Mucosa of rectum (tissue), 2 donors: Measurements from ENCODE around the gene TAF5L.

ENCODE experiments used
- H3K27ac ChIP-seq, 2 donors: one replicate each; pipeline ENCODE4 v1.7.0; 2013; ENCODE audit warnings: inconsistent platforms in 2 of 2, low read depth in 2 of 2, low read length in 2 of 2
- H3K27me3 ChIP-seq, 2 donors: one replicate each; pipeline ENCODE4 v1.7.0; 2013; ENCODE audit warnings: low read length in 2 of 2; ENCODE audit not compliant: control insufficient read depth in 2 of 2, insufficient read depth in 2 of 2
- H3K36me3 ChIP-seq, 2 donors: one replicate each; pipeline ENCODE4 v1.7.0; 2013; ENCODE audit warnings: low read length in 2 of 2; ENCODE audit not compliant: control insufficient read depth in 2 of 2, insufficient read depth in 2 of 2
- H3K4me1 ChIP-seq, 2 donors: one replicate each; pipeline ENCODE4 v1.7.0; 2013; ENCODE audit warnings: low read length in 2 of 2, mild to moderate bottlenecking in 1 of 2; ENCODE audit not compliant: control insufficient read depth in 2 of 2, insufficient read depth in 2 of 2
- H3K4me3 ChIP-seq, 2 donors: one replicate each; pipeline ENCODE4 v1.7.0; 2013; ENCODE audit warnings: low read length in 2 of 2
- H3K9ac ChIP-seq, 2 donors: one replicate each; pipeline ENCODE4 v1.7.0; 2013; ENCODE audit warnings: low read length in 2 of 2, low read depth in 1 of 2, mild to moderate bottlenecking in 1 of 2
- H3K9me3 ChIP-seq, 2 donors: one replicate each; pipeline ENCODE4 v1.7.0; 2013; ENCODE audit warnings: low read length in 2 of 2; ENCODE audit not compliant: control insufficient read depth in 2 of 2
- donor health status: healthy.
- donor health status: Normal muscosa, but diverticular disease.

Gene TAF5L

GRCh38 chr1:229625915-229626831, at the start of gene TAF5L, which contains the start of gene URB2:
TAF5L (minus strand) TSS chr1:229626122; CDS start chr1:229614482, 11,640 bp downstream.
URB2 (plus strand) TSS chr1:229626247; CDS start chr1:229627634, 1,387 bp downstream.
- Histone ChIP-seq H3K4me1 (peaks cover 9 to 18% of the 10 kb centered on the region in 2 donors), H3K4me3 (peak within 1 kb of the TSS; percentile 83 to 94), H3K27ac (peak within 1 kb of the TSS; percentile 78 to 83), H3K9me3 (no peaks in the 10 kb centered on the region), H3K9ac (peak within 1 kb of the TSS; percentile 72 to 73), H3K36me3 (no peaks in the 10 kb centered on the region), H3K27me3 (no peaks in the 10 kb centered on the region)

DNA sequence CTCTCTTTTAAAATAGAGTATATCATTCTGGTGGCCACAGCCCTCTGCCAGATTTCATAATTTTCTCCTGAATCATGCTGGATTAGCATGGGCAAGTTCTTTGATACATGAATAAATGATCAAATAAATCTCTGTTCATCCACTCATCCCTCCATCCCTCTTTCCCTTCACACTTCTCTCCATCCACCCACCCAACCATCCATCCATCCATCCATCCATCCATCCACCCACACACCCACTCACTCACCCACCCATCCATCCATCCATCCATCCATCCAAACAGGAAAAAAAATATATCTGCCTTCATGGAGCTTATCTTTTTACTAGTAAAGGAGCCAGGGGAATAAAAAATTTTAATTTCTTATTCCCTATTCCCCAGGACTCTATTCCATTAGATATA, 49.5 kb upstream of the TAF5L start:
- no peak overlapping the region for H3K4me3 ChIP-seq
- no peaks in the 10 kb centered on the region for H3K9me3 ChIP-seq
- no peaks in the 10 kb centered on the region for H3K4me1 ChIP-seq

DNA sequence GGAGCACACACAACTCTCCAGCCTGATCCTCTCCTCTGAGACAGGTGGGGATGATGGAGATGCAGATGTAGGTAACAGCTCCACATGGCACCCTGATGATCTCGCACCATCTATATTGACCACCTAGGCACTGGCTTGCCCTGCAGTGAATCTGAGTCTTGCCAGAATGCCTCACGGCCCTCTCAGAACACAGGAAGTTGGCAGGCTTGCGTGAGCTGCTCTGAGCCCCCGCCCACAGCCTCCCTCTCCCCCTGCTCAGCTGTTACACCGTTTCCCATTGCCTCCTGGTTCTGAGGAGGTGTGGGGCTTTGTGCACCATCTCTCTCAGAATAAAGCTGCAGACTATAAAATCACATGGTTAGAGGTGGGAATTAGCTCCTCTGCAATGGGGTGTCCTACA, 48.1 kb upstream of the TAF5L start:
- H3K9me3 ChIP-seq = no peaks in the 10 kb centered on the region
- H3K27me3 ChIP-seq = no peaks in the 10 kb centered on the region
- no peak overlapping the region for H3K27ac ChIP-seq
- no peaks in the 10 kb centered on the region for H3K36me3 ChIP-seq
- no peaks in the 10 kb centered on the region for H3K4me1 ChIP-seq
- H3K4me3 ChIP-seq = no peak overlapping the region
- H3K9ac ChIP-seq = no peak overlapping the region

More for the DNA sequence above, 49.5 kb upstream of the TAF5L start:
- no peak overlapping the region for H3K27ac ChIP-seq
- no peak overlapping the region for H3K9ac ChIP-seq
- H3K27me3 ChIP-seq = no peaks in the 10 kb centered on the region
- H3K36me3 ChIP-seq = no peaks in the 10 kb centered on the region

GRCh38 chr1:229672246-229672645, 46.3 kb upstream of the TAF5L start:
- H3K9ac ChIP-seq = no peak overlapping the region
- no peaks in the 10 kb centered on the region for H3K4me1 ChIP-seq
- no peak overlapping the region for H3K27ac ChIP-seq
- no peaks in the 10 kb centered on the region for H3K36me3 ChIP-seq
- no peaks in the 10 kb centered on the region for H3K27me3 ChIP-seq
- H3K9me3 ChIP-seq = no peaks in the 10 kb centered on the region
- H3K4me3 ChIP-seq = no peak overlapping the region

DNA sequence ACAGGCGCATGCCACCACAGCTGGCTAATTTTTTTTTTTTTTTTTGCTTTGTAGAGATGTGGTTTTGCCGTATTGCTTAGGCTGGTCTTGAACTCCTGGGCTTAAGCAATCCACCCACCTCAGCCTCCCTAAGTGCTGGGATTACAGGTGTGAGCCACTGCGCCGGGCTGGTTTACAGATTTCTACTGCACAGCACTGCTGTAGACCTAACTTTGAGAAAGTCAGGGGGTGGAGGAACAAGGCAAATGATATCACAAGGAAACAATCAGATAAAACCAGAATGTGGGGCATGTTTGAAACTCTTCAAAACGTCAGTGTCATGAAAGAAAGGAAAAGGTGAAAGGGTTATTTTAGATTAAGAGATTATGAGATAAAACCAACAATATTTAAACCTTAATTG, 45.4 kb upstream of the TAF5L start:
- H3K36me3 ChIP-seq = no peaks in the 10 kb centered on the region
- no peak overlapping the region for H3K4me3 ChIP-seq
- H3K27me3 ChIP-seq = no peaks in the 10 kb centered on the region
- H3K9me3 ChIP-seq = no peaks in the 10 kb centered on the region
- H3K9ac ChIP-seq = no peak overlapping the region
- no peak overlapping the region for H3K27ac ChIP-seq
- H3K4me1 ChIP-seq = no peaks in the 10 kb centered on the region

DNA sequence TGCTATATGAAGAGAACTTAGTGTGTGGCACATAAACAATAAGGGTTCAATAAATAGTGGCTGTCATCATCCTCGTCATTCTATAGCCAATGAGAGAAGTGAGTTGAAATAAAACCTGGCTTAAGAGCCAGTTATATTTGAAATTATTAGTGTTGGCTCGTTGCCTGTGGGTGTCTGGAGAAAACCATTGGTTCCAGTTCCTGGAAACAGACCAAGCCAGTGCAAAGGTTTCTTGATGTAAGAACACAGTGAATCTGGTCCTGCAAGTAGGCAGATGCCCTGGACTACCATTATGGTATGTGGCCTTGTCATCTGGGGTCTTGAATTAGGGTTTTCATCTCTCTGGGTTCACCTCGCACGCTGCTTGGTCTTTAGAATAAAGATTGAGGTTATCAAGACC, 43.4 kb upstream of the TAF5L start:
- Histone ChIP-seq H3K9ac (no peak overlapping the region), H3K27me3 (no peaks in the 10 kb centered on the region), H3K9me3 (no peaks in the 10 kb centered on the region), H3K27ac (no peak overlapping the region), H3K4me1 (no peaks in the 10 kb centered on the region), H3K36me3 (no peaks in the 10 kb centered on the region), H3K4me3 (no peak overlapping the region)

DNA sequence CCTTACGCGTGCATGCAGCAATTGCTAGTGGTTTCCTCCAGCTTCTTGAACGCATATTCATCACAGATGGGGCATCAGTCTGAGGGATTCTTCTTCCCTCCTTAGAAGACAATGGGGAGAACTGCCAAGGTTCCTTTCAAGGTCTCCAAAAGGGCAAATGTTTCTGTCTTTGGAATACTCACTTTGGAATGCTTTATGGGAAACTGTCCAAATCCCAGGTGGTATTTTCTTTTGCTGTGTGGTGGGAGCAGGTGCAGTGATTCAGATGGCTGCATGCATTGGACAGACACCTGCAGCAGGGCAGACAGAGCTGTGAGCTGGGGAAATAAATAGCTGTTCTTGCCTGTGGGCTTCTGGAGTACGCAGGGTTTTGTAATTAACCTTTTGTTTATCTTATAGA, 40.7 kb upstream of the TAF5L start:
- Histone ChIP-seq H3K4me3 (no peak overlapping the region), H3K27me3 (no peaks in the 10 kb centered on the region), H3K9ac (no peak overlapping the region), H3K36me3 (no peaks in the 10 kb centered on the region), H3K4me1 (no peaks in the 10 kb centered on the region), H3K27ac (no peak overlapping the region), H3K9me3 (no peaks in the 10 kb centered on the region)

DNA sequence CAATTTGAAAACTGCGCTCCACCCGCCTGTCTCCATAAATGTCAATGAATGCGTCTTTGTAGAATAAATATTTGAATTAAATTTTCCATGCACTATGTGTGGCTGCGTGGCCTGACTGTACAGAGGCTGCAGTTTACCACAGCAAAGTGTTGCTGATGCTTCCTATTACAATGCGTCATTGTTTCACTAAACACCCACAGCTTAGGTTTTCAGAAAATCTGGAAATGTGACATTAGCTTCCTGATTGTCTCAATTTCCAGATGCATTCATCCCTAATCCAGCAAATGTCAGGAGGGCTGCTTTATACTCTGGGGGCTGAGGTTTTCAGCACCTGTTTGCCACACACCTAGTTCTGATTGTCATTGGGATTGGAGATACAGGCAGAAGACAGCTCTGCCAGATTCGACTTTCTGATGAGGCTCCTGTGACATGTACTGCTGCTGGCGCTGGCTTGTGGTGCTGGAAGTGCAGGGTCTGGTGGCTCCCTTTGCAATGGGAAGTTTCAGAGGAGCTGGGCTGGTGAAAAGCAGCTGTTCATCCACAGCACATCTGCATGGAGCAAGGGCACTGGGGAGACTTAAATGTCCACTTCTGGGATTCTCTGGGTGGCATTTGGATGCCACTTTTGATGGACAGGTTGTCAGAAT, 40.1 kb upstream of the TAF5L start:
- Histone ChIP-seq H3K9me3 (no peaks in the 10 kb centered on the region), H3K27ac (no peak overlapping the region), H3K4me1 (no peaks in the 10 kb centered on the region), H3K36me3 (no peaks in the 10 kb centered on the region), H3K27me3 (no peaks in the 10 kb centered on the region), H3K4me3 (no peak overlapping the region), H3K9ac (no peak overlapping the region)

- H3K9ac ChIP-seq = no peak overlapping the region
- no peaks in the 10 kb centered on the region for H3K4me1 ChIP-seq
- no peaks in the 10 kb centered on the region for H3K27me3 ChIP-seq
- no peak overlapping the region for H3K27ac ChIP-seq
- no peak overlapping the region for H3K4me3 ChIP-seq
- H3K36me3 ChIP-seq = peaks cover 0 to 2% of the 10 kb centered on the region in 2 donors
- no peaks in the 10 kb centered on the region for H3K9me3 ChIP-seq
Observed at GRCh38 chr1:229664133-229664689, 38.3 kb upstream of the TAF5L start.

GRCh38 chr1:229661897-229662296, 36.0 kb upstream of the TAF5L start:
- no peaks in the 10 kb centered on the region for H3K4me1 ChIP-seq
- no peaks in the 10 kb centered on the region for H3K27me3 ChIP-seq
- no peak overlapping the region for H3K9ac ChIP-seq
- no peak overlapping the region for H3K4me3 ChIP-seq
- peaks cover 0 to 11% of the 10 kb centered on the region in 2 donors for H3K36me3 ChIP-seq
- no peaks in the 10 kb centered on the region for H3K9me3 ChIP-seq
- H3K27ac ChIP-seq = no peak overlapping the region
